NCI-H1436 treated with DMSO at 0.1 percent for 48 hours (cell line): ENCODE results near the gene LEFTY1.
"Not testable (repeated sequence)": the region's sequence is repeated elsewhere in the genome, so short reads cannot be mapped to it uniquely, and the experiment has no call there.

Source experiments
- DNase-seq: peaks from one replicate; lab custom pipeline; 2025; lab: John Stamatoyannopoulos, UW

LEFTY1 gene

DNA sequence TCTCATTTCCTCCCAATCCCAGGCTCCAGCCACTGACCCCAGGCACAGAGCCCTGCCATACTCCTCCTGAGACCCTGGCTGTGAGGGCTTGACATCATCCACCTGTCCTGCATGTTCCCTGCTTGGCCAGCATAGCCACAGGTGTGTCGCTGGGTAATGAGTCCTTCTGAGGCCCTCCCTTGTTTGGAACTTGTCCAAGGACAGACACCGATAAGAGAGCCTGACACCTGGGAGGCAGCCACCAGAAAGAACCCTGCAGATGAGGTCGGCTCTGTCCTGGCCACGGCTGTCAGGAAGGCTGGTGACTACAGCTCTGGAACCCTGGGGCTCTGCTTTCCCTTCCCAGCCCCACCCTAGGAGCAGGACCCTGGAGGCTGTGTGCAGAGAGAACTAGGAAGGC, 41.3 kb downstream of the LEFTY1 start:
- no peak for DNase-seq

DNA sequence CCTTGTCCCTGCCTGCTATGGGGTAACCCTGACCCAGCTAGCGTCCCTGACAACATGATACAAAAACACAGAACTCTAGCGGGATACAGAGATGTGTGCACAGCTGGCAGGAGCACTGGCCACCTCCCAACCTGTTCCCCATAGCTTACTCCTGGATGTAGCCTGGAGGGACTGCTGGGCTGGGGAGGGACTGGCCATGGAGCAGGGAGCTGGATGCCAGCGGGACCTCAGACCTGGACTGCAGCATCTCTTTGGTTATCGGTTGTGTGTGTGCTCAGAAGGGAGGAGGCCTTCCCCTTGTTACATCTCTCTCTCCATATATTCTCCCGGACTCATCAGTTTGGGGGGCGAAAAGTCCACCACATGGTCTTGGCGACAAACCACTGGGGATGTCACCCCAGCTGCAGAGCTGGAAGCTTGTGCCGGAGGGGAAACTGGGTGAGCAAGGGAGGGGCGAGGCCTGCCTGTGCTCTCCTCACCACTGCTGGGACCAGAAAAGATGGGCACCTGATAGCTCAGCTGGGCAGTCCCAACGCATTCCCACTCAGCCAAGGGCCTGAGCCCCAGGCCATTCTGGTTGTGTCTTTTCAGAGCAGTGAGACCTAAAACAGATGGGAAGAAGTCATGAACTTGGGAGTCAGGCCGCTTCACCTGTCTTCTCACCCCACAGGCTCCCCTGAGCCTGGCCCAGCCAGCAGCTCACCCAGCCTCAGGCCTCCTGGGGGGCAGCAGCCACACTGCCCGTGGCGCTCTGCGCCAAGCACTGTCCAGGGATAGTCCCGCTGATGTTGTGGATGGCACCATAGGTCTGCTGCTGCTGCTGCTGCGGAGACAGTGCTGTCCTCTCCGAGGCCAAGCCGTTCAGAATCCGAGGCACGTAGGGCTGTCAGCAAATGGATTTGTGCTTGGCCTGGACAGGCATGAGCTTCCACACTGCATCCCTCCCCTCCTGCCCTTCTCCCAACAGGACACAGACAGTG, 42.3 kb downstream of the LEFTY1 start:
- no peak for DNase-seq

GRCh38 chr1:225845571-225846259, 43.2 kb downstream of the LEFTY1 start:
- DNase-seq: no peak

GRCh38 chr1:225845097-225845496, 43.8 kb downstream of the LEFTY1 start:
- no peak for DNase-seq

- no peak for DNase-seq
Measured at GRCh38 chr1:225844236-225845061, 44.5 kb downstream of the LEFTY1 start.

GRCh38 chr1:225843426-225843795, 45.5 kb downstream of the LEFTY1 start:
- DNase-seq: no peak

DNA sequence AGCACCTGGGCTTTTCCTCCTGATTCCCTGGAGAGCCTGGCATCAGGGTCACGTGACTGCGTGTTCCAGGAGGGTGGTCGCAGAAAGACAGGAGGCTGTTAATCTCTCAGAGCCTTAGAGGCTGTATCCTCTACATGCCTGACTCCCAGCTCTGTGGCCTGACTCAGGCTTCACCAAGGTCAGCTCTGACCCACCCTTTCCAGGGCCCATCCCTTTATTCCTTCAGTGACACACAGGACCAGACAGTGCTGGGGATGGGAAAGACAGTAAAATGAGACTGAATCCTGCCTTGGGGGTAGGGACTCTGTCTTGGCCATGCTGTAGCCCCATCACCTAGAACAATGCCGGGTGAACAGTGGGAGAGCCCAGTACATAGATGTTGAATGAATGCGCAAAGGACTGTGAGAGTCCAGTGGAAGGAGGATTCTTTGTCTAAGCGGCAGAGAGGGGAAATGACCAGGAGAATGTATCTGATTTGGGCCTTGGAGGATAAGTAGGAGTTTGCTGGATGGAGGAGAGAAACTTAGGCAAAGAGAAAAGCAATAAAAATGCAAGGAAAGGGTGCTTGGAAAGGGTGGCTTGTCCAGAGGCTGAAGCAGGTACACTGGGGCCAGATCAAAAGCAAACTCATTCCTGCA, 46.0 kb downstream of the LEFTY1 start:
- no peak for DNase-seq

GRCh38 chr1:225842074-225842473, 46.9 kb downstream of the LEFTY1 start:
- DNase-seq: no peak

DNA sequence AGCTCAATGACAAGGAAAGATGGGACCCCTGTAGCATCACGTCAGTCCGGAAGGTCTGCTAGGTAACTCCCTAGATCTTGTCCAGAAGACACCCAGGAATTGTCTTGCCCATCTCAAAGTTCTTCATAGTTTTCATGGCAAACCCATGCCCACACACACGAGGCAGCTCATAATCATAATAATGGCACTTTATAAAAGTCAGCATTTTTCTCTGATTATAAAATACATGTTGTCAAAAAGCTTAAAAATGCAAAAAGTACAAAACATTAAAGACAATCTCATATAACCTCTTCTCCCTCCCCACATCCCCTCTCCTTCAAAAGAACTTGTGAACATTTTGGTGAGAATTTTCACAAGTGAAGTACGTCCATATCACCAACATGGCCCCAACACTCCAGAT, 48.2 kb downstream of the LEFTY1 start:
- no peak for DNase-seq

DNA sequence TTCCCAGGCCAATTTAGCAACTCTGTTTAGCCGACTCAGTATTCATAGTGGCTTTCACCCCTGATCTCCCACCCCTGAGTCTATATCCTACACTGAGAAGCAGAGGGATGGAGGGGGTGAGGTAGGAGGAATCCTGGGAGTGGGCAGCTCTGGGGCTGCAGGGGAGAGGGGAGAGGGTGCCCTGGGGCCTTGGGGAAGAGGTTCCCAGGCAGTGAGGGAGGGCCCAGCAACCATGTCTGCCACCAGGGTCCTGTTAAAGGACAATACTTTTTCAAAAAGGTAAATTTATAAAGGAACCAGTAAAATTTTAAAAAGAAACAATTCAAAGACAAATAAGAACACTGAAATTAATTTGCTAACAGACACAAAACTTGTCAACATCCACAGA, 48.7 kb downstream of the LEFTY1 start:
- no peak for DNase-seq

DNA sequence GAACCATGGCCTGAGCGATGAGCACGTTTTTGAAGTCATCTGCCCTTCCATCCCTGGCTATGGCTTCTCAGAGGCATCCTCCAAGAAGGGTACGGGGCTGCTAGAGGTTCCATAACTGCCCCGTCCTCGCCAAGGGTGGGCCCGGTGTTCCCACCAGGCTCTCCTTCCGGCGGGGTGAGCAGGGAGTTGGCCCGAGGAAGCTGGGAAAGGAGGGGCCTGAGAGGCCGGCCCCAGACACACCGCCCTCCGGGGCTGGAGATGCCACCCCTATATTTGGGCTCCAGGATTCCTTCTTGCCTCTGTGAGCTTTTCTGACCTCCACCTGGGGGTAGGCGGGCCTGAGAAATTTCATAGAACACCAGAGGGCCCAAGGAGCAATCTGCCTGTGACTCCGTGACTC, 50.2 kb downstream of the LEFTY1 start:
- DNase-seq: no peak

DNA sequence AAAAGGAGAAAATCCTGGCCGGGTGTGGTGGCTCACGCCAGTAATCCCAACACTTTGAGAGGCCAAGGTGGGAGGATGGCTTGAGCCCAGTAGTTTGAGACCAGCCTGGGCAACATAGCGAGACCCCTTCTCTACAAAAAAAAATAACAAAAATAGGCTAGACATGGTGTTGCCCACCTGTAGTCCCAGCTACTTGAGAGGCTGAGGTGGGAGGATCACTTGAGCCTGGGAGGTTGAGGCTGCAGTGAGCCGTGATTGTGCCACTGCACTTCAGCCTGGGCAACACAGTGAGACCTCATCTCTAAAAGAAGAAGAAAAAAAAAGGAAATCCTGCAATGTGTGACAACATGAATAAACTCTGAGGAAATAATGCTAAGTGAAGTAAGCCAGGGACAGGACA, 52.6 kb downstream of the LEFTY1 start:
- not testable (repeated sequence) for DNase-seq
